ENCODE measurements around the gene FOXRED2.
"Not testable (repeated sequence)": the region's sequence is repeated elsewhere in the genome, so short reads cannot be mapped to it uniquely, and the experiment has no call there.

FOXRED2 gene

DNA sequence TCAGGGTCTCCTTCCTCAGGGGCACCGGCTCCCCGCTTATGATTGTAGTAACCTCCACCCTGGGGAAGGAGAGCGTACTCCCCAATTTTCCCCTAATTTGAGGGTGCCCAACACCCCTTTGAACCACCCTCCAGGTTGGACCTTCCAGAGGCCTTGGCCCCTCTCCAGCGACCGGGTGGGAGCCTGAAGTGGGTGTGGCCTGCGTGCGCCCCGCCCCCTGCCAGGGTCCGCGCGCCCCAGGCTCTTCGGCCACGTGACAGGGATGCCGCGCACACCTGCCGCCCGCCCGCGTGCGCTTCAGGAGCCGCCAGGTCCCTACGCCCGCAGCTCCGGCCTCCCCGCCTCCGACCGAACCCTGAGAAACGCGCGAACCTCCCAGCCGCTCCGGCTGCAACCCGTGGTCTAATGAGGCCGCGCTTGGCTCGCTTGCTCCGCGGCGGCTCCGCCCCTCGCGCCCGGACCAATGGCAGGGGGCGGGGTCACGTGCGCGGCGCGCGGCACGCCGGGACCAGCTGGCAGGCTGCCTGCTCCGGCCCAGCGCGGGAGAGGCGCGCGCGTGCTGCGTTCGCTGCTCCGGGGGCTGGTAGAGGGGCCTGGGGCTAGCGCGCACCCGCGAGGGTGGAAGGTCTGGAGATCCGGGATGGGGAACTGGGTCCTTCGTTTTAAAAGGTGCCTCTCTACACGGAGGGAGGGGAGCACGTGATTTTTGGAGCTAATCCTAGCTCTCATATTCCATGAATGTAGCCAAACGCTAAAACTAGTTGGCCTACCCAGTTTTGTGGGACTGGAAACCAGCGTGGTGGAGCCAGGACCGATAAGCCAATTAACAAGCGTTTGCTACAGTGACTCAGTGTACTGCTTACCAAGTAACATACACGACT lies at the start of gene FOXRED2:
FOXRED2 (minus strand) TSS at position 404 of the 881 bp plus-strand sequence. CDS start 618 bp downstream, outside the sequence.
- DNase-seq (ENCODE audit: low spot score) = peak; percentile 93

DNA sequence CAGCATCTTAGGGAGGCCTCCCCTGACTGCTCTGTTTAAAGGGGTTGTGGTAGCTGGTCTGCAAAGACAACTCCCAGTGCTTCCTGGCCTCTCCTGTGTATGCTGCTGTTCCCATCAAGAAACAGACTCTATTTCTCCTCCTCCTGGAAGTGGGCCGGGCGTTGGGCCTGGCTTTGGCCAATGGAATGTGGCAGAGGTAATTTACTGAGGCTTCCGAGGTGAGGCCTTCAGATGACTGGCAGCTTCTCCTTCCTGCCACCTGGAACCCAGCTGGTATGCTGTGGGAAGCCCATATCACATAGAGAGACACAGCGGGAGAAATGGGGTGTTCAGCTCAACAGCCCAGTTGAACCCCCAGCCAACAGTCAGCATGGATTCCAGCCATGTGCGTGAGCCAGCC lies 47.3 kb upstream of the FOXRED2 start:
- no peak for DNase-seq (ENCODE audit: low spot score)

GRCh38 chr22:36552289-36552688 lies 45.4 kb upstream of the FOXRED2 start:
- DNase-seq (ENCODE audit: low spot score) = no peak

DNA sequence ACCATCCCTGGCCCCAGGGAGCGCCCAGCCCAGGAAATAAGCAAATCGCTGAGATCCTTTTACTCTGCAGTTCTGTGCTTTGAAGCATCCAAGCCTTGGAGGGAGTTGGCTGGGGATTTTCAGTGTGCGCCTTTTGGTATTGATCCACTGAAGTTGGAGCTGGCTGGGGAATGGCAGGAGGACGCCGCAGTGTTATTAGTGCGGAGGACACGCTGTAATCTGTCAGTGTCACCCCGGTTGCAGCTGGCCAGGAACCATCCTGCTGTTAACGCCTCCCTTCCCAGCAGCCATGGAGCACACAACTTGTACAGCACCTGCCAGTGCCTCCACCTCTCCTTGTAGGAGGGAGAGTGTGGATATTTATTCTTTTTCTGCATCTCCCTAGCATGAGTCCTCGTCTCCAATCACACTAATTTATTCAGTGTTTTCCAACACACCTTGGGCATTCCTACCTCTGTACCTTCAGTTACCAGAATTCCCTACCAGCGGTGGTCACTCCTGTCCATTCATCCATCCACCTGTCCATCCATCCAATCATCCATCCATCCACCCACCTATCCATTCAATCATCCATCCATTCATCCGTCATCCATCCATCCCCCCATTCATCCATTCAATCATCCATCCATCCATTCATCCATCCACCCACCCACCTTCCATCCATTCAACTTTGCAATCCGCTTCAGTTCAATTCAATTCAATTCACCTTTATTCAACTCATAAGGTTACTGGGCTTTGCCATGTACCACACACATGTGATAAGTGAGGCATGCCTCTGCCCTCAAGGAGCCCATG lies 44.1 kb upstream of the FOXRED2 start:
- DNase-seq (ENCODE audit: low spot score) = no peak

DNA sequence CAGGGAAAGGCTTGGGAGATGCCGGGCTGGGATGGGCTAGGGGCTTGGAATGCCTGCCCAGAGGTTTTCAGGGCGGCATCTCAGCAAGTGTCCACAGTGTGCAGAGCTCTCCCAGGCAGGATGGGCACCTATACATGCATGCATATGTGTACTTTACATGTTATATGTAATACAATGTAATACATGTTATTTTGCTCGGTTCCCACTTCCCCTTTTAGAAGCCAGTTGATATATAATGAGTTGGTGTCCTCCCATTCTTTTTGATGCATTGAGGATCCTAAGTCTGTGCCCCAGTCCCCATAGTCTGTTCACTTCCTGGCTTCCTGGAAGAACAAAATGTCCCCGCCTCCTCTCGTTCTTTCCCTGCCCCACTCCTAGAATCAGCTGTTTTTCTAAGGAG lies 42.2 kb upstream of the FOXRED2 start:
- DNase-seq (ENCODE audit: low spot score) = no peak

DNA sequence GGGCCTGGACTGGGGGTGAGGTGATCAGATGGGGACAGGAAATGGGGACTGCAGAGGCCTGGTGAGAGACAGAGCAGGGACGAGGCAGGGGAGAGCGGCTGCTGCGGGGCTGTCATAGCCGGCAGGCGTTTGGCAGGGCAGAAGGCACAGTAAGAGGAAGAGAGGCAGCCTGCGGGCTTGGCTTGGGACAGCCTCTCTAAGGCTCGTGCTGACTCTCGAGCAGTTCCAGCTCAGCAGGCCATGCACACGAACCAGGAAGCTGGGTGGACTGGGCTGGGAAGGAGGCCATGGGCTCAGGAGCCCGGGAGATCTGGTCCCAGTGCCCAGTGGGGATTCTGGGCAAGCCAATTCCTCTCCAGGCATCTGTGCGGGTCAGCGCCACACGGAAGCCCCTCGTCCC lies 41.8 kb upstream of the FOXRED2 start:
- DNase-seq (ENCODE audit: low spot score) = no peak

- DNase-seq (ENCODE audit: low spot score) = no peak
Measured at GRCh38 chr22:36546932-36547331, 40.1 kb upstream of the FOXRED2 start.

DNA sequence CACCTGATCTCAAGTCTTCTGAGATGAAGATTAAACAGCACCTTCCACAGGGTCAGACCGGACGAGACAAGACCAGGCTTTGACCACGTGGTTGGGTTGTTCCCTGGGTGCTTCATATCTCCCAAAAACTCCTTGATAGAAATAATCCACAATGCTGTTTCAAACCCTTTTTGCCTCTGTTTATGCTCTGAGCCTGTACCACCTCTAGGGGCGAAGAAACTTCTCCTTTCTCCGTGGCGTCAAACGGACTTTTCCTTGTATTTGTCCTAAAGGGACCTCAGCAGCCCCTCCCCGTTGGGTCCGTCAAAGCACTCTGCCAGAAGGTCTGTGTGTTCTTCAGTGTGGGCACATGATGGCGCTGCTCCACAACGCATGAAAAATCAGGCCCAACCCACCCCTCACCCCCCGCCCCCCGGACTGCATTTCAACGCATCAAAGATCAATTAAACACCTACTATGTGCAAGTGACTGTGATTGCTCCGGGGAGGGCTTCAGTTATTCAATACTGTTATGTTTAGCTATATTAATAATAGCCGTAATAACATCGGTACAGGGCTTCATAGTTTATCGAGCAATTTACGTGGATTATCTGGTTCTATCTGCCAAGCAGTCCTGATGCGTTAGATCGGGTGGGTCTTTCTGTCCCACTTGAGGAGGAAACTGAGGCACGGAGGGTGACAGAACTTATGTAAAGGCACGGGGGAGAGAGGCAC lies 39.4 kb upstream of the FOXRED2 start:
- DNase-seq (ENCODE audit: low spot score) = peak; percentile 85

- DNase-seq (ENCODE audit: low spot score) = no peak
Measured at GRCh38 chr22:36544107-36544620, 37.3 kb upstream of the FOXRED2 start.

DNA sequence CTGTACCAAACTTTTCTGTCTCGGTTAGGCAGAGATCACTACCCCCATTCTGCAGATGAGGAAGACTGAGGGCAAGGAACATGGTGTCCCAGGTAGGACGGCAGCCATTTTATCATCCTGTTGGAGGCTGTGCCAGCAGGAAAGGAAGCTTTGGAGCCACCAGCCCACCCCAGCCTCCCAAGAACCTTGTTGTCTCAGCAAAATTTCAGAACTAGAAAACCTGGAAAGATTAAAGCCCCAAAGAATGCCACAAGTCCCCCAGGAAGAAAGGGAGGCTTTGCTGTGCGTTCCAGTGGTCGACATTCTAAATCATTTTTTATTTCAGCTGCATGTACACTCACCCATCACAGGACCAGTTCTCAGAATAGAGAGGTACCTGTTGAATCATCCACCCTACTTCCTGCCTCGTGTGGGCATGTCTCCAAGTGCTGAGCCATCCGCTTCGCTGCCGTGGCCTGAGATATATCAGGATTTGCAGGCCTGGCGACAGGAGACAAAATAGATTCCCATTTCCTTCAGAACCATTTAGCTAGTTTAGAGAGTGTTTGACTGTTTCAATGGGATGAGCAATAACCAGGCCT lies 35.1 kb upstream of the FOXRED2 start:
- peak; percentile 95 for DNase-seq (ENCODE audit: low spot score)

DNA sequence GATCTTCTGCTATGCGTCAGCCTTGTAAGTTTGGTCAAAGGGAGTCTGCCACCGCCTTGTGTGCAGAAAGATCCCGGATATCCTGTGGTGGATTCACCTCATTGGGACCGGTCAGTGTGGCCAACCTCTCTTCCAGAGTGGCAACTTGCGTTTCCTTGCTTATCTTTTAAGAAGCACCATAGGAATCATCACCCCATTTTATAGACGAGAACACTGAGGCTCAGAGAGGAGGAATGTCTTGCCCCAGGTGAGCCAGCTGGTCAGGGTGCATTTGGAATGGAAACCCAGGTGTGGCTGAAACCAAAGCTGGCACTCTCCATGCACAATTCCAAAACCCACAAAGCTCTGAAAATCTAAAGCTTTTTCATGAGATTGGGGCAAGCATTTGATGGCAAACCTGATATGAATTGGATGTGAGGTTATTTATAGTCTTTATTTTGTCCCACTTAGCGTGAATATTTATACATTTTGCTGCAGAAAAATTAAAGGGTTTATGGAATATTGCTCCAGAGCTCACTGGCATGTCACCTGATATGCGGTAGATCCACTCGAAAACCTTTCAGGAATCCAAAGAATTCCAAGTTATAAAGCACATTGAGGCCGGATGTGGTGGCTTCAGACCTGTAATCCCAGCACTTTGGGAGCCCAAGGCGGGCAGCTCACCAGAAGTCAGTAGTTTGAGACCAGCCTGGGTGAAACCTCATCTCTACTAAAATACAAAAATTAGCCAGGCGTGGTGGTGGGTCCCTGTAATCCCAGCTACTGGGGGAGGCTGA lies 34.2 kb upstream of the FOXRED2 start:
- no peak for DNase-seq (ENCODE audit: low spot score)

GRCh38 chr22:36538529-36538928 lies 31.7 kb upstream of the FOXRED2 start:
- DNase-seq (ENCODE audit: low spot score) = no peak

DNA sequence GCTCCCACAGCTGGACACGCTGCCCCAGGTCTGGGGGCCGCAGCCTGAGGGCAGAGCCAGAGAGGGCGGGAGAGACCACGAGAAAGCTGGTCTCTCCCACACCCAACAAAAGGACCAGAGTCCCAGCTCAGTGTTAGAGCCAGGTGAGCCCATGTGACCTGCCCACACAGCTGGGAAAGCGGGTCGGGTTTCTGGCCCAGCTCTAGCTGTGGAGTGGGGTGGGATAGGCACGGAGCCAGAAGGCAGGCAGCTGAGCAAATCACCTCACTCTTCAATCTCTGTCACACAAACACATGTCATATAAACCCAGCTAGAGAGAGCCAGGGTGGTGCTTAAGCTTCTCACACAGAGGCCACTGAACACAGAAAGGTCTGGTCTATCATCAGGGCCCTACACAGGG lies 29.9 kb upstream of the FOXRED2 start:
- no peak for DNase-seq (ENCODE audit: low spot score)

DNA sequence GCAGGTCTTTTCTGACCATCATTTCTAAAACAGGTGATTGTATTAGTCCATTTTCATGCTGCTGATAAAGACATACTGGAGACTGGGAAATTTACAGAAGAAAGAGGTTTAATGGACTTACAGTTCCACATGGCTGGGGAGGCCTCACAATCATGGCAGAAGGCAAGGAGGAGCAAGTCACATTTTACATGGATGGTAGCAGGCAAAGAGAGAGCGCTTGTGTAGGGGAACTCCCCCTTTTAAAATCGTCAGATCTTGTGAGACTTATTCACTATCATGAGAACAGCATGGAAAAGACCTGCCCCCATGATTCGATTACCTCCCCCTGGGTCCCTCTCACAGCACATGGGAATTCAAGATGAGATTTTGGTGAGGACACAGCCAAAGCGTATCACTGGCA lies 26.5 kb upstream of the FOXRED2 start:
- DNase-seq (ENCODE audit: low spot score) = not testable (repeated sequence)

GRCh38 chr22:36532466-36532865 lies 25.6 kb upstream of the FOXRED2 start:
- DNase-seq (ENCODE audit: low spot score) = no peak

DNA sequence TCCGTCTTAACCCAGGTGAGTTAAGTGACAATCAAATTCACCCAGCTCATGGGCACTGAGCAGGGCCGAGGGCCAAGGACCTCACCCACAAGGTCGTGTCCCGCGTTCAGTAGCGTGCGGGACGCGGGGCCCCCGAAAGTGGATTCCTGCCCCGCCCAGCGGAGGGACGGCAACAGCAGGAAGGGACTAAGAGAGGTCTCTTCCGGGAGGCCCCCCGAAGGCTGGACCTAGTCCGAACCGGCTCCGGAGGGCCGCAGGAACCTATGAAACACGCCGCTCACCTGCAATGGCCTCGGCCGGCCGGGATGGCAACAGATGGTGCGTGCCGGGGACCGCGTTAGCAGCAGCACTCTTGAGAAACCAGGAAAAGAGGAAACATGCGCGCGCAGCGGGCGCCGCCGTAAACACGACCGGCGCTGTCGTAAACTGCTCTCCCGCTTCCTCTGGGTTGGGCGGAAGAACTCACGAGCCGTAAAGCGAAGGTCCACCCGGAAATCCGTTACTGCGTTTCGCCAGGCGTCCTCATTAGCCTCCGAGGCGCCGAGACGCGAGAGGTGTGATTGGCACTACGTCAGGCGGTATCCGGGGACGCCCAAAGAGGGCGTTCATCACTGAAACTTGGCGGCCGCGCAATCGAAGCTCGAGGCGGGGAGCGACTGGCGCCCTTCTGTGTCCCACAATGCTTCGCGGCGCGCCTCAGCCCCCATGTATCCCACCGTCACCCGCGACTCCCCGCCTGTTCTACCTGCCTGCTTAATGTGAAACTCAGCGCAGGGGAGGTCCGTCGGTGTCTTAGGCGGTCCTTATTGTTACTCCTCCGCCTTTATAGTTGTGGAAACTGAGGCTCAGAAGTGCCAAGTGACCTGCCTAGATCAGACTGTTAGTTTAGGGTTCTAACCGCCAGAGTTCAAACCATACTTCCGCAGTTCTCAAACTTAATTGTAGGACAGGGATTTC lies 22.2 kb upstream of the FOXRED2 start, which contains the start of gene EIF3D:
EIF3D (minus strand) TSS at position 372 of the 957 bp plus-strand sequence. CDS start 3,045 bp downstream, outside the sequence.
- DNase-seq (ENCODE audit: low spot score) = peak; percentile 97

DNA sequence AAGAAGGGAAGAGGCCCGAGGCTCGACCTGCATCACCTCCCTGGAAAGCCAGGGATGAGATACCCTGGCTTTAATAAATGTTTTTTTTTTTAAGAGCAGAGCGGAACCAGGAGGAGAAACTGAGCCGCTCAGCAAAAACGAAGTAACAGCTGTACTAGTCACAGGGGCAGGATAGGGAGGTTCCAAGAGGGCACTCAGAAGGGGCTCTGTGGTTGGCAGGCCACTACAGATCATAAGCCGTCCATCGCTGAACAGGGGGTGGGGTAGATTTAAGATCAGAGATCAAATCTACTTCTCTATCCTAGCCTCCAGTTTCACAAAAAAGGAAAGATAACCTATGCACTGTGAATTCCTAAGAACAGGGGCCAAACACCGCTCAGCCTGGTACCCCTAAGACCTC lies 21.5 kb upstream of the FOXRED2 start:
- no peak for DNase-seq (ENCODE audit: low spot score)

GRCh38 chr22:36522662-36523061 lies 15.8 kb upstream of the FOXRED2 start:
- no peak for DNase-seq (ENCODE audit: low spot score)

DNA sequence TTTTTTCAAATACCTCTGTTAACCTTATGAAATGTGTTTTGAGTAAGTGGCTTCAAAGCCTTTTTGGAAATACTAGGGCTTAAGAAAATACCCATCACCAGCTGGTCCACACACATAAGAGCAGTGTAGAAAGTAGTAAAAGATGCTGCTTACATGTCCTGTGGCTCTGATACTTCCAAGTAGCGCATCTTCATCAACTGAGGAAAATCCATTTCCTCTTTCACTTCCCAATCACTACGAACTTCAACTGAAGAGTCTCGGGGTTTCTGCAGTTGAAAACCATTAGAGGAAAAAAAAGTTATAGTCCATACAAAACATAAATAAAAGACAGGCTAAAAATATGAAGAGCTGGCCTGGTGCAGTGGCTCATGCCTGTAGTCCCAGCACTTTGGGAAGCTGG lies 13.6 kb upstream of the FOXRED2 start:
- DNase-seq (ENCODE audit: low spot score) = no peak

DNA sequence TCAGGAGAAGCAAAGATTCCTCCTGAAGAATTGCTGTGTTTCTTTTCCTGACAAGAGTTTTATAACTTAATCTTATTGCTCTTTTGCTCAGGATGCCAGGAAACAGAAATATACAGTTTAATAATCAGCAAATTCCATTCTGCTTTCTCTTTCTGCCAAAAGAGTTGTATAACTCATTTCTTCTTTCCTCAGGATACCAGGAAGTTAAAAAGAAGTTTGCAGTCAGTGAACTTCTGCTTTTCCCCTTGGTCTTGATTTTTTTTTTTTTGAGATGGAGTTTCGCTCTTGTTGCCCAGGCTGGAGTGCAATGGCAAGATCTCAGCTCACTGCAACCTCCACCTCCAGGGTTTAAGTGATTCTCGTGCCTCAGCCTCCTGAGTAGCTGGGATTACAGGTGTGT lies 13.1 kb upstream of the FOXRED2 start:
- not testable (repeated sequence) for DNase-seq (ENCODE audit: low spot score)

Data from COLO829 (cell line).